Measurements from ENCODE around the gene RABGAP1L.

DNA sequence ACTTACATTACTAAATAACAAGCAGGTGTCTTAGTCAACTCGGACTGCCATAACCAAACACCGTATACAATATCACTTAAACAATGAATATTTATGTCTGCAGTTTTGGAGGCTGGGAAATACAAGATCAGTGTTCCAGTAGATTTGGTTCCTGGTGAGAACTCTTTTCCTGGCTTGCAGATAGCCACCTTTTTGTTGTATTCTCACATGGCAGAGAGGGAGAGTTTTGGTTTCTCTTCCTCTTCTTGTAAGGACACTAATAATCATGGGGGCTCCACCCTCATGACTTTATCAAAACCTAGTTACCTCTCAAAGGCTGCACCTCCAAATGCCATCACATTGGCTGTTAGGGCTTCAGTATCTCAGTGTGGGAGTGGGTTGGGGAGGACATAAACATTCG lies 757.5 kb downstream of the RABGAP1L start:
- TF ChIP-seq POLR2A (IDR thresholded peaks at IDR 0.05; ENCODE audit: low read length) (no peak), GATA1 (IDR thresholded peaks at IDR 0.05; ENCODE audit: low read depth, low read length) (no peak)

All from erythroblast (primary cell).